ENCODE measurements around the gene MAPT.

Gene MAPT

GRCh38 chr17:45894022-45894784 is at the start of gene MAPT:
TSS of gene MAPT (plus strand) at chr17:45894554. CDS start at chr17:45962338, 67,784 bp downstream.
- TF ChIP-seq, protein P1, sequence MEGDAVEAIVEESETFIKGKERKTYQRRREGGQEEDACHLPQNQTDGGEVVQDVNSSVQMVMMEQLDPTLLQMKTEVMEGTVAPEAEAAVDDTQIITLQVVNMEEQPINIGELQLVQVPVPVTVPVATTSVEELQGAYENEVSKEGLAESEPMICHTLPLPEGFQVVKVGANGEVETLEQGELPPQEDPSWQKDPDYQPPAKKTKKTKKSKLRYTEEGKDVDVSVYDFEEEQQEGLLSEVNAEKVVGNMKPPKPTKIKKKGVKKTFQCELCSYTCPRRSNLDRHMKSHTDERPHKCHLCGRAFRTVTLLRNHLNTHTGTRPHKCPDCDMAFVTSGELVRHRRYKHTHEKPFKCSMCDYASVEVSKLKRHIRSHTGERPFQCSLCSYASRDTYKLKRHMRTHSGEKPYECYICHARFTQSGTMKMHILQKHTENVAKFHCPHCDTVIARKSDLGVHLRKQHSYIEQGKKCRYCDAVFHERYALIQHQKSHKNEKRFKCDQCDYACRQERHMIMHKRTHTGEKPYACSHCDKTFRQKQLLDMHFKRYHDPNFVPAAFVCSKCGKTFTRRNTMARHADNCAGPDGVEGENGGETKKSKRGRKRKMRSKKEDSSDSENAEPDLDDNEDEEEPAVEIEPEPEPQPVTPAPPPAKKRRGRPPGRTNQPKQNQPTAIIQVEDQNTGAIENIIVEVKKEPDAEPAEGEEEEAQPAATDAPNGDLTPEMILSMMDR (conservative IDR thresholded peaks at IDR 0.05): peak; percentile 100
- TF ChIP-seq ZFX (IDR thresholded peaks at IDR 0.05): peak; percentile 42; the same call in 1 of the 2 replicates
- H3K27ac ChIP-seq: peak within 1 kb of the TSS; percentile 80

DNA sequence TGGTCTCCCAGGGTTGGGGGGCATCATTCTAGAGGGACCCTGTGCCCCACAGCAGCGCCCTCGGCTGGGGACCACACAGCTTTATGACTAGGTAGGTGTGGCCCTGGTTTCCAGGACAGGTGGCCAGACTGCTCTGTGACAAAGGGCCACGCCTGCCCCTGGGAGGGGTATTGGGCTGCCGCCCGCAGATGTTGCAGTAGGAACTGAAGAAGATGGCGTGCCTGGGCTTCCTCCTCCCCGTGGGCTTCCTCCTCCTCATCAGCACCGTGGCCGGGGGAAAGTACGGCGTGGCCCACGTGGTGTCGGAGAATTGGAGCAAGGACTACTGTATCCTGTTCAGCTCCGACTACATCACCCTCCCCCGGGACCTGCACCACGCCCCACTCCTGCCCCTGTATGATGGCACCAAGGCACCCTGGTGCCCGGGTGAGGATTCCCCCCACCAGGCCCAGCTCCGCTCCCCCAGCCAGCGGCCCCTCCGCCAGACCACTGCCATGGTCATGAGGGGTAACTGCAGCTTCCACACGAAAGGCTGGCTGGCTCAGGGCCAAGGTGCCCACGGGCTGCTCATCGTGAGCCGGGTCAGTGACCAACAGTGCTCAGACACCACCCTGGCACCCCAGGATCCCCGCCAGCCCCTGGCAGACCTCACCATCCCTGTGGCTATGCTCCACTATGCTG is 49.5 kb upstream of the MAPT start, which contains the start of gene SPPL2C:
Gene SPPL2C, plus strand, starts transcription at position 187 of the 681 bp plus-strand sequence. Its CDS starts 26 bp downstream, at position 213.
- no peak within 1 kb of the TSS for H3K27ac ChIP-seq
- TF ChIP-seq ZFX (IDR thresholded peaks at IDR 0.05): no peak
- TF ChIP-seq, protein P1 (conservative IDR thresholded peaks at IDR 0.05): no peak

DNA sequence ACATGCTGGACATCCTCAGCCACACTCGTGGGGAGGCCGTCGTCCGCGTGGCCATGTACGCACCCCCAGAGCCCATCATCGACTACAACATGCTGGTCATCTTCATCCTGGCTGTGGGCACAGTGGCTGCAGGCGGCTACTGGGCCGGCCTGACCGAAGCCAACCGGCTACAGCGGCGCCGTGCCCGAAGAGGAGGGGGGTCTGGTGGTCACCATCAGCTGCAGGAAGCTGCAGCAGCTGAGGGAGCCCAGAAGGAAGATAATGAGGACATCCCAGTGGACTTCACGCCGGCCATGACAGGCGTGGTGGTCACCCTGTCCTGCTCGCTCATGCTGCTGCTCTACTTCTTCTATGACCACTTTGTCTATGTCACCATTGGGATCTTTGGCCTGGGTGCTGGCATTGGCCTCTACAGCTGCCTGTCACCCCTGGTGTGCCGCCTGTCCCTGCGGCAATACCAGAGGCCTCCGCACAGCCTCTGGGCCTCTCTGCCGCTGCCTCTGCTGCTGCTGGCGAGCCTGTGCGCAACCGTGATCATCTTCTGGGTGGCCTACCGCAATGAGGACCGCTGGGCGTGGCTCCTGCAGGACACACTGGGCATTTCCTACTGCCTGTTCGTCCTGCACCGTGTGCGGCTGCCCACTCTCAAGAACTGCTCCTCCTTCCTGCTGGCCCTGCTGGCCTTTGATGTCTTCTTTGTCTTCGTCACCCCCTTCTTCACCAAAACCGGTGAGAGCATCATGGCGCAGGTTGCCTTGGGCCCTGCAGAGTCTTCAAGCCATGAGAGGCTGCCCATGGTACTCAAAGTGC is 48.8 kb upstream of the MAPT start:
- TF ChIP-seq, protein P1 (conservative IDR thresholded peaks at IDR 0.05): no peak
- TF ChIP-seq ZFX (IDR thresholded peaks at IDR 0.05): no peak
- no peak overlapping the region for H3K27ac ChIP-seq

DNA sequence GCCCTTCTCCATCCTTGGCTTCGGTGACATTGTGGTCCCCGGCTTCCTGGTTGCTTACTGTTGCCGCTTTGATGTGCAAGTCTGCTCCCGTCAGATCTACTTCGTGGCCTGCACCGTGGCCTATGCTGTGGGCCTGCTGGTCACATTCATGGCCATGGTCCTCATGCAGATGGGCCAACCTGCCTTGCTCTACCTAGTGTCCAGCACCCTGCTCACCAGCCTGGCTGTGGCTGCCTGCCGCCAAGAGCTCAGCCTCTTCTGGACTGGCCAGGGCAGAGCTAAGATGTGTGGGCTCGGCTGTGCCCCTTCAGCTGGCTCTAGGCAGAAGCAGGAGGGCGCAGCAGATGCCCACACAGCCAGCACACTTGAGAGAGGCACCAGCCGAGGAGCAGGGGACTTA is 48.1 kb upstream of the MAPT start:
- no peak for TF ChIP-seq ZFX (IDR thresholded peaks at IDR 0.05)
- TF ChIP-seq, protein P1 (conservative IDR thresholded peaks at IDR 0.05): no peak
- no peak overlapping the region for H3K27ac ChIP-seq

DNA sequence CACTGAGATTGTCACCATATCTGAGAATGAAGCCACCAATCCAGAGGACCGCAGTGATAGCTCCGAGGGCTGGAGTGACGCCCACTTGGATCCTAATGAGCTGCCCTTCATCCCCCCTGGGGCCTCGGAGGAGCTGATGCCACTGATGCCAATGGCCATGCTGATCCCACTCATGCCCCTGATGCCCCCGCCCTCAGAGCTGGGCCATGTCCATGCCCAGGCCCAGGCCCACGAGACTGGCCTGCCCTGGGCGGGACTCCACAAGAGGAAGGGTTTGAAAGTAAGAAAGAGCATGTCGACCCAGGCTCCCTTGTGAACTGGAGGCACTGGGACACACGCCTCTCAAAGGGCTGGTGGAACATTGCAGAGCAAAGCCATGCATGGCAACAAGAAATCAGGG is 47.7 kb upstream of the MAPT start:
- H3K27ac ChIP-seq: no peak overlapping the region
- no peak for TF ChIP-seq ZFX (IDR thresholded peaks at IDR 0.05)
- TF ChIP-seq, protein P1 (conservative IDR thresholded peaks at IDR 0.05): no peak

DNA sequence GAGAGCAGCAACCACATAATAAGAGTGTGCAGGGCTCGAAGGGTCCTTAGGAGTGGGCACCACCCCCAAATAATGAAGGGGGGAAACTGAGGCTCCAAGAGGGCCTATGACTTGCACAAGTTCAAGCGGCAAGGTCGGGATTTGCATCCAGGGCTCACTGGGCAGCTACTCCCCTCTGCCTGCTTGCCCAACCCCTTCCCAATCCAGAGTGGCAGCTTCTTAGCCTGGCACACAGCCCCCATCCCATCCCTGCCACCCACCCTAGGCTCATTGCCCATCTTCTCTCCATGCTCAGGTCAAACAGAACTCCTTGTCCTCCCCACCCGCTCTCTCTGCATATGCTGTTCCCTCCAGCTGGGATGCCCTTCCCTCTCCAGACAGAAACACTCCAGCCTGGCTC is 47.3 kb upstream of the MAPT start:
- no peak overlapping the region for H3K27ac ChIP-seq
- TF ChIP-seq ZFX (IDR thresholded peaks at IDR 0.05): no peak
- TF ChIP-seq, protein P1 (conservative IDR thresholded peaks at IDR 0.05): no peak
